IMR-90 (cell line): ENCODE measurements around the gene HSPB1. TPM values are rescaled to one million over a fixed set of nuclear protein-coding genes. Genes with fewer than 3 reads are reported as not detected.

Experiments
- ATAC-seq: fragments of 200-7000 bp; cut with Tn5 transposase; 2 replicates; pipeline ENCODE4 v1.9.1; 2020; ENCODE audit warnings: low read depth, mild to moderate bottlenecking, moderate library complexity
- BruUV-seq: library from RNA; stranded (reverse); fragments of 400-500 nt; replicated peaks from 2 replicates; lab custom pipeline; 2021; lab: Mats Ljungman, UMichigan
- CTCF ChIA-PET: fragments of 300-600 bp; formaldehyde crosslinking; extraction: SDS; loops from one replicate; lab custom pipeline; 2021; ENCODE audit warnings: antibody characterized with exemption; lab: Yijun Ruan, JAX
- POLR2A ChIA-PET: fragments of 300-600 bp; sonication (Branson Sonifier 250); formaldehyde crosslinking; loops from one replicate; lab custom pipeline; 2022; ENCODE audit warnings: antibody characterized with exemption; ENCODE audit not compliant: unreplicated experiment; lab: Charles Lee
- DNase-seq: peaks from one replicate; pipeline ENCODE4 v3.0.0; 2013
- H2AFZ ChIP-seq: replicated peaks from 2 replicates; pipeline ENCODE3; 2013; ENCODE audit warnings: low read length, mild to moderate bottlenecking; ENCODE audit not compliant: poor library complexity
- H2AK5ac ChIP-seq: 2 replicates; pipeline ENCODE4 v1.6.1; 2013; ENCODE audit warnings: low read depth, low read length, inconsistent platforms
- H2AK9ac ChIP-seq: replicated peaks from 2 replicates; pipeline ENCODE3; 2013; ENCODE audit warnings: mild to moderate bottlenecking, low read depth, low read length, moderate library complexity; ENCODE audit not compliant: poor library complexity
- H2BK120ac ChIP-seq: 2 replicates; pipeline ENCODE4 v1.6.1; 2013; ENCODE audit warnings: low read depth, low read length, inconsistent platforms
- H2BK15ac ChIP-seq: 3 replicates; pipeline ENCODE4 v1.6.1; 2013; ENCODE audit warnings: low read depth, low read length, inconsistent platforms
- H2BK20ac ChIP-seq: 2 replicates; pipeline ENCODE4 v1.6.1; 2013; ENCODE audit warnings: low read depth, mild to moderate bottlenecking, inconsistent platforms, low read length, moderate library complexity
- H2BK5ac ChIP-seq: 2 replicates; pipeline ENCODE4 v1.6.1; 2013; ENCODE audit warnings: mild to moderate bottlenecking, low read depth, low read length, inconsistent platforms; ENCODE audit not compliant: poor library complexity, severe bottlenecking
- H3K14ac ChIP-seq: replicated peaks from 2 replicates; pipeline ENCODE4 v1.6.1; 2013; ENCODE audit warnings: low read depth, low read length, inconsistent platforms
- H3K18ac ChIP-seq: 2 replicates; pipeline ENCODE4 v1.6.1; 2013; ENCODE audit warnings: low read depth, low read length, control low read depth
- H3K23ac ChIP-seq: 2 replicates; pipeline ENCODE4 v1.6.1; 2013; ENCODE audit warnings: low read depth, low read length, inconsistent platforms
- H3K27ac ChIP-seq: 2 replicates; pipeline ENCODE4 v1.5.1; 2013; ENCODE audit warnings: mild to moderate bottlenecking, control low read depth, low read length; ENCODE audit not compliant: insufficient read depth
- H3K27me3 ChIP-seq: 2 replicates; pipeline ENCODE4 v1.6.1; 2013; ENCODE audit warnings: low read length; ENCODE audit not compliant: control insufficient read depth, insufficient read depth
- H3K36me3 ChIP-seq: 2 replicates; pipeline ENCODE4 v1.6.1; 2013; ENCODE audit warnings: low read length, mixed read lengths; ENCODE audit not compliant: control insufficient read depth, insufficient read depth
- H3K4ac ChIP-seq: 2 replicates; pipeline ENCODE4 v1.6.1; 2013; ENCODE audit warnings: low read depth, low read length, inconsistent platforms
- H3K4me1 ChIP-seq: 2 replicates; pipeline ENCODE4 v1.6.1; 2013; ENCODE audit warnings: low read length, mixed read lengths; ENCODE audit not compliant: control insufficient read depth, insufficient read depth
- H3K4me2 ChIP-seq: 2 replicates; pipeline ENCODE4 v1.6.1; 2013; ENCODE audit warnings: low read depth, mild to moderate bottlenecking, control low read depth, low read length, moderate library complexity
- H3K4me3 ChIP-seq: 2 replicates; pipeline ENCODE4 v1.5.1; 2013; ENCODE audit warnings: low read depth, mild to moderate bottlenecking, control low read depth, low read length, moderate library complexity; ENCODE audit not compliant: insufficient read depth
- H3K56ac ChIP-seq: 2 replicates; pipeline ENCODE4 v1.6.1; 2013; ENCODE audit warnings: low read length, inconsistent platforms; ENCODE audit not compliant: insufficient read depth; ENCODE audit errors: extremely low read depth
- H3K79me1 ChIP-seq, 2 experiments: 2 replicates each; pipeline ENCODE4 v1.6.1; 2013; ENCODE audit warnings: low read length in 2 of 2, inconsistent platforms in 1 of 2, low read depth in 1 of 2
- H3K9ac ChIP-seq: 2 replicates; pipeline ENCODE4 v1.6.1; 2013; ENCODE audit warnings: low read depth, low read length, control low read depth
- H3K9me1 ChIP-seq: 2 replicates; pipeline ENCODE4 v1.6.1; 2013; ENCODE audit warnings: low read length, inconsistent platforms; ENCODE audit not compliant: insufficient read depth
- H3K9me3 ChIP-seq: 2 replicates; pipeline ENCODE4 v1.6.1; 2013; ENCODE audit warnings: low read length; ENCODE audit not compliant: control insufficient read depth, insufficient read depth
- H4K20me1 ChIP-seq: 2 replicates; pipeline ENCODE4 v1.6.1; 2013; ENCODE audit warnings: low read length, inconsistent platforms; ENCODE audit not compliant: insufficient read depth
- H4K5ac ChIP-seq: 2 replicates; pipeline ENCODE4 v1.6.1; 2013; ENCODE audit warnings: mild to moderate bottlenecking, low read depth, low read length, control low read depth
- H4K8ac ChIP-seq, 2 experiments: 2 replicates each; pipeline ENCODE4 v1.6.1; 2013; ENCODE audit warnings: low read depth in 2 of 2, low read length in 2 of 2, control low read depth in 1 of 2, inconsistent platforms in 1 of 2
- H4K91ac ChIP-seq: 2 replicates; pipeline ENCODE4 v1.6.1; 2013; ENCODE audit warnings: low read depth, low read length, inconsistent platforms; ENCODE audit not compliant: insufficient read depth
- CEBPB ChIP-seq: IDR thresholded peaks from 2 replicates; pipeline ENCODE4 v1.6.1; 2012; ENCODE audit warnings: low read depth, low read length, improper control_type of control experiment
- CHD1 ChIP-seq: IDR thresholded peaks from 2 replicates; pipeline ENCODE4 v1.6.1; 2012; ENCODE audit warnings: low read depth, low read length, improper control_type of control experiment
- MAFK ChIP-seq: IDR thresholded peaks from 2 replicates; pipeline ENCODE4 v1.6.1; 2012; ENCODE audit warnings: low read depth, low read length, improper control_type of control experiment
- MAZ ChIP-seq: IDR thresholded peaks from 2 replicates; pipeline ENCODE4 v1.6.1; 2012; ENCODE audit warnings: low read depth, mild to moderate bottlenecking, low read length, improper control_type of control experiment, moderate library complexity, borderline replicate concordance
- MXI1 ChIP-seq: IDR thresholded peaks from 2 replicates; pipeline ENCODE4 v1.6.1; 2012; ENCODE audit warnings: low read depth, mild to moderate bottlenecking, low read length, moderate library complexity, borderline replicate concordance
- NFE2L2 ChIP-seq: fragments of 150-350 bp; IDR thresholded peaks from 2 replicates; pipeline ENCODE4 v1.6.1; 2016; ENCODE audit warnings: low read depth, mild to moderate bottlenecking, low read length
- POLR2A ChIP-seq: IDR thresholded peaks from 2 replicates; pipeline ENCODE4 v1.6.1; 2012; ENCODE audit warnings: mild to moderate bottlenecking, low read depth, low read length
- RAD21 ChIP-seq: IDR thresholded peaks from 2 replicates; pipeline ENCODE4 v1.6.1; 2012; ENCODE audit warnings: low read length, improper control_type of control experiment
- RFX5 ChIP-seq: IDR thresholded peaks from 2 replicates; pipeline ENCODE4 v1.8.0; 2012; ENCODE audit warnings: low read depth, mild to moderate bottlenecking, low read length, moderate library complexity
- SMC3 ChIP-seq: fragments of 150-350 bp; IDR thresholded peaks from 2 replicates; pipeline ENCODE4 v1.6.1; 2016; ENCODE audit warnings: low read depth, mild to moderate bottlenecking, antibody characterized with exemption, low read length, moderate library complexity
- WGBS, 2 experiments: methylation state at CpG; one replicate each; pipeline versions ENCODE4 v1.1.5 to v1.1.7; 2013; ENCODE audit warnings: missing lambda C conversion rate in 2 of 2; ENCODE audit not compliant: insufficient read length in 1 of 2; ENCODE audit errors: extremely low coverage in 2 of 2; 5-methylcytosine and 5-hydroxymethylcytosine counted together
- dilution Hi-C: fragments of 300-500 bp; cut with HindIII; formaldehyde crosslinking; loops from one replicate; pipeline ENCODE4 v1.14.3; 2018; ENCODE audit warnings: low sequenced_read_pairs; ENCODE audit not compliant: unreplicated experiment
- in situ Hi-C: fragments of 300-500 bp; cut with MboI; formaldehyde crosslinking; loops from 3 replicates; pipeline ENCODE4 v1.14.3; 2019; ENCODE audit warnings: low sequenced_read_pairs, inconsistent platforms, mixed read lengths
- intact Hi-C: fragments of 100-400 bp; cut with micrococcal nuclease; formaldehyde crosslinking; loops from 2 replicates; pipeline ENCODE4 v1.10.0; 2022
- polyA plus RNA-seq, 3 experiments: library from polyadenylated mRNA; depleted of rRNA; stranded (reverse); fragments of >200 nt; gene quantifications; 2 replicates each; pipeline ENCODE4 v1.2.3, GENCODE V29; 2012; ENCODE audit warnings: low replicate concordance in 1 of 3
- total RNA-seq: library from RNA; depleted of rRNA; stranded (reverse); fragments of >200 nt; gene quantifications from 2 replicates; pipeline ENCODE4 v1.2.3, GENCODE V29; 2012
- TF ChIP-seq, protein P1 (sequence below): conservative IDR thresholded peaks from 2 replicates; pipeline ENCODE4 v1.5.1; 2012; ENCODE audit warnings: mild to moderate bottlenecking, low read depth, low read length, improper control_type of control experiment
- TF ChIP-seq, protein P2 (sequence below): fragments of 150-350 bp; IDR thresholded peaks from 2 replicates; pipeline ENCODE4 v1.6.1; 2017; ENCODE audit warnings: mild to moderate bottlenecking, antibody characterized with exemption, low read length, low read depth
- TF ChIP-seq, protein P3 (sequence below): fragments of 150-350 bp; IDR thresholded peaks from 2 replicates; pipeline ENCODE4 v1.6.1; 2016; ENCODE audit warnings: low read depth, mild to moderate bottlenecking, low read length, moderate library complexity, borderline replicate concordance

HSPB1 gene
- total and polyA plus RNA-seq, 2 of the 4 experiments (the other 2 are of a cell fraction), result 33.2 to 1,363 TPM

DNA sequence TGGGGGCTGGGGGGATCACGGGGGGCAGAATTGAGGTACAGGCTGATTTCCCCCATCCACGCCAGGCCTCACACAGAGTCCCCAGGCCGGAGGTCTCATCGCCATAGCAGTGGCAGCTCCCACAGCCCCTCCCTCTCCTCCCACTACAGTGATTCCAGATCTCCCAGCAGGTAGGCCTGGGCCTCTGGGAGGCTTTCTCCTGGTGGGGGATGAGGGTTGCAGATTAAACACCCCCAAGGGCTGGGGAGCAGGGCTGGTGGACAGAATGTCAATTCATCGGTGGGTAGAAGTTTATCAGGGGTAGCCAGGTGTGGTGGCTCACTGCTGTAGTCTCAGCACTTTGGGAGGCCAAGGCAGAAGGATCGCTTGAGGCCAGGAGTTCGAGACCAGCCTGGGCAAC is 37.2 kb upstream of the HSPB1 start:
- H3K4me1 ChIP-seq, result no peaks in the 10 kb centered on the region
- no peaks in the 10 kb centered on the region for H3K9me1 ChIP-seq
- H3K14ac ChIP-seq, result no peak overlapping the region
- ChIA-PET POLR2A (no interaction called here), CTCF (no interaction called here)
- peak overlapping the region; percentile 13 for H2AK9ac ChIP-seq
- no peak overlapping the region for H2AK5ac ChIP-seq
- no peak overlapping the region for H4K5ac ChIP-seq
- no peak overlapping the region for H3K23ac ChIP-seq
- H2BK5ac ChIP-seq, result no peak overlapping the region
- no peaks in the 10 kb centered on the region for H3K36me3 ChIP-seq
- no peaks in the 10 kb centered on the region for H4K20me1 ChIP-seq
- peaks cover 39% of the 10 kb centered on the region for H3K27me3 ChIP-seq
- BruUV-seq, result no TSS peak
- no peak overlapping the region for H4K8ac ChIP-seq
- WGBS, 2 experiments, result 83% methylated on average over 1 of the region's 7 CpGs; no CpG with 5 or more reads in 1 of the 2 experiments
- dilution Hi-C loops, result no loop called here
- in situ Hi-C loops, result no loop called here
- no peak overlapping the region for H2BK20ac ChIP-seq
- H3K4me2 ChIP-seq, result no peak overlapping the region
- no peaks in the 10 kb centered on the region for H3K79me1 ChIP-seq
- H3K27ac ChIP-seq, result no peak overlapping the region
- H2BK15ac ChIP-seq, result no peak overlapping the region
- H2AFZ ChIP-seq, result no peak overlapping the region
- no peaks in the 10 kb centered on the region for H3K9me3 ChIP-seq
- no peak overlapping the region for H3K18ac ChIP-seq
- H3K9ac ChIP-seq, result no peak overlapping the region
- intact Hi-C loops, result no loop called here
- no peak overlapping the region for H4K91ac ChIP-seq
- H2BK120ac ChIP-seq, result no peak overlapping the region
- ATAC-seq (no peak), DNase-seq (no peak)
- H3K56ac ChIP-seq, result no peak overlapping the region
- H3K4me3 ChIP-seq, result no peak overlapping the region
- no peak overlapping the region for H3K4ac ChIP-seq
- TF ChIP-seq RAD21 (no peak), CEBPB (no peak), RFX5 (no peak), SMC3 (no peak), CHD1 (no peak), MXI1 (no peak), MAZ (no peak), POLR2A (no peak), MAFK (no peak), NFE2L2 (no peak)
- TF ChIP-seq, protein P1, sequence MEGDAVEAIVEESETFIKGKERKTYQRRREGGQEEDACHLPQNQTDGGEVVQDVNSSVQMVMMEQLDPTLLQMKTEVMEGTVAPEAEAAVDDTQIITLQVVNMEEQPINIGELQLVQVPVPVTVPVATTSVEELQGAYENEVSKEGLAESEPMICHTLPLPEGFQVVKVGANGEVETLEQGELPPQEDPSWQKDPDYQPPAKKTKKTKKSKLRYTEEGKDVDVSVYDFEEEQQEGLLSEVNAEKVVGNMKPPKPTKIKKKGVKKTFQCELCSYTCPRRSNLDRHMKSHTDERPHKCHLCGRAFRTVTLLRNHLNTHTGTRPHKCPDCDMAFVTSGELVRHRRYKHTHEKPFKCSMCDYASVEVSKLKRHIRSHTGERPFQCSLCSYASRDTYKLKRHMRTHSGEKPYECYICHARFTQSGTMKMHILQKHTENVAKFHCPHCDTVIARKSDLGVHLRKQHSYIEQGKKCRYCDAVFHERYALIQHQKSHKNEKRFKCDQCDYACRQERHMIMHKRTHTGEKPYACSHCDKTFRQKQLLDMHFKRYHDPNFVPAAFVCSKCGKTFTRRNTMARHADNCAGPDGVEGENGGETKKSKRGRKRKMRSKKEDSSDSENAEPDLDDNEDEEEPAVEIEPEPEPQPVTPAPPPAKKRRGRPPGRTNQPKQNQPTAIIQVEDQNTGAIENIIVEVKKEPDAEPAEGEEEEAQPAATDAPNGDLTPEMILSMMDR, result no peak
- TF ChIP-seq, protein P2, sequence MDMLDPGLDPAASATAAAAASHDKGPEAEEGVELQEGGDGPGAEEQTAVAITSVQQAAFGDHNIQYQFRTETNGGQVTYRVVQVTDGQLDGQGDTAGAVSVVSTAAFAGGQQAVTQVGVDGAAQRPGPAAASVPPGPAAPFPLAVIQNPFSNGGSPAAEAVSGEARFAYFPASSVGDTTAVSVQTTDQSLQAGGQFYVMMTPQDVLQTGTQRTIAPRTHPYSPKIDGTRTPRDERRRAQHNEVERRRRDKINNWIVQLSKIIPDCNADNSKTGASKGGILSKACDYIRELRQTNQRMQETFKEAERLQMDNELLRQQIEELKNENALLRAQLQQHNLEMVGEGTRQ, result no peak
- TF ChIP-seq, protein P3, sequence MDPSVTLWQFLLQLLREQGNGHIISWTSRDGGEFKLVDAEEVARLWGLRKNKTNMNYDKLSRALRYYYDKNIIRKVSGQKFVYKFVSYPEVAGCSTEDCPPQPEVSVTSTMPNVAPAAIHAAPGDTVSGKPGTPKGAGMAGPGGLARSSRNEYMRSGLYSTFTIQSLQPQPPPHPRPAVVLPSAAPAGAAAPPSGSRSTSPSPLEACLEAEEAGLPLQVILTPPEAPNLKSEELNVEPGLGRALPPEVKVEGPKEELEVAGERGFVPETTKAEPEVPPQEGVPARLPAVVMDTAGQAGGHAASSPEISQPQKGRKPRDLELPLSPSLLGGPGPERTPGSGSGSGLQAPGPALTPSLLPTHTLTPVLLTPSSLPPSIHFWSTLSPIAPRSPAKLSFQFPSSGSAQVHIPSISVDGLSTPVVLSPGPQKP, result no peak
